Measurements from ENCODE around the gene HSCB. TPM values are rescaled to one million over a fixed set of nuclear protein-coding genes. Genes with fewer than 3 reads are reported as not detected.

HSCB gene, protein sequence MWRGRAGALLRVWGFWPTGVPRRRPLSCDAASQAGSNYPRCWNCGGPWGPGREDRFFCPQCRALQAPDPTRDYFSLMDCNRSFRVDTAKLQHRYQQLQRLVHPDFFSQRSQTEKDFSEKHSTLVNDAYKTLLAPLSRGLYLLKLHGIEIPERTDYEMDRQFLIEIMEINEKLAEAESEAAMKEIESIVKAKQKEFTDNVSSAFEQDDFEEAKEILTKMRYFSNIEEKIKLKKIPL
- total RNA-seq (2022; extraction: Qiagen RNA extraction; ENCODE audit: low read depth), result 10.5 to 15.5 TPM (median 12.2 TPM) in 5 replicates

DNA sequence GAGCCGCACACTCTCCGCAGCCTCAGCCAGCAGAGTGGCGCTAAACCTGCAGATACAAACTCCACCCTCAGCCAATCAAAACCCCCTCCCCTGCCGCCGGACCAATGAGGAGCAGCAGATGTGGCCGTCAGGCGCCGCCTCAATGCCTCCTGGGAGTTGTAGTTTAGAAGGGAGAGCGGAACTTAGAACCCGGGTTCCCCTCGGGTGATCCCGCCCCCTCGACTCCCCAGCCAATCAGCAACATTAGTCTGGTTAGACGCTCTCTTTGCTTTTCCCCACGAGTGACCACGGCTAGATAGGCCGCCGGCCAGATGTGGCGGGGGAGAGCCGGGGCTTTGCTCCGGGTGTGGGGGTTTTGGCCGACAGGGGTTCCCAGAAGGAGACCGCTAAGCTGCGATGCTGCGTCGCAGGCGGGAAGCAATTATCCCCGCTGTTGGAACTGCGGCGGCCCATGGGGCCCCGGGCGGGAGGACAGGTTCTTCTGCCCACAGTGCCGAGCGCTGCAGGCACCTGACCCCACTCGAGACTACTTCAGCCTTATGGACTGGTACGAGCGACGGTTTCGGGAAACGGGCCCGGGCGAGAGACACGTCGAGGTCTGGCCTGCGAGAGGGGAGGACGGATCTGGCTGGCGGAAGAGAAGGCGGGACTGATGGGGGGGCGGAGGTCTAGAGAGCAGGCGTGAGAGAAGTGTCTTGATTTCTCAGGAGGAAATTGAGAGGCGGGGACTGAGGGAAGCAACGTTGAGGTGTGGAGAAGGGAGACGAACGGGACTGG lies at the start of gene HSCB, which contains the start of gene CHEK2:
Gene HSCB, plus strand, starts transcription at position 255 of the 777 bp plus-strand sequence. Its CDS starts 57 bp downstream, at position 312.
Gene CHEK2, minus strand, starts transcription at position 36 of the 777 bp plus-strand sequence. CDS start 7,099 bp downstream, outside the sequence.

GRCh38 chr22:28772633-28773460 lies 31.0 kb downstream of the HSCB start, which contains the start of gene CCDC117:
CCDC117 (plus strand) TSS chr22:28772695; CDS start chr22:28772850, 155 bp downstream.

DNA sequence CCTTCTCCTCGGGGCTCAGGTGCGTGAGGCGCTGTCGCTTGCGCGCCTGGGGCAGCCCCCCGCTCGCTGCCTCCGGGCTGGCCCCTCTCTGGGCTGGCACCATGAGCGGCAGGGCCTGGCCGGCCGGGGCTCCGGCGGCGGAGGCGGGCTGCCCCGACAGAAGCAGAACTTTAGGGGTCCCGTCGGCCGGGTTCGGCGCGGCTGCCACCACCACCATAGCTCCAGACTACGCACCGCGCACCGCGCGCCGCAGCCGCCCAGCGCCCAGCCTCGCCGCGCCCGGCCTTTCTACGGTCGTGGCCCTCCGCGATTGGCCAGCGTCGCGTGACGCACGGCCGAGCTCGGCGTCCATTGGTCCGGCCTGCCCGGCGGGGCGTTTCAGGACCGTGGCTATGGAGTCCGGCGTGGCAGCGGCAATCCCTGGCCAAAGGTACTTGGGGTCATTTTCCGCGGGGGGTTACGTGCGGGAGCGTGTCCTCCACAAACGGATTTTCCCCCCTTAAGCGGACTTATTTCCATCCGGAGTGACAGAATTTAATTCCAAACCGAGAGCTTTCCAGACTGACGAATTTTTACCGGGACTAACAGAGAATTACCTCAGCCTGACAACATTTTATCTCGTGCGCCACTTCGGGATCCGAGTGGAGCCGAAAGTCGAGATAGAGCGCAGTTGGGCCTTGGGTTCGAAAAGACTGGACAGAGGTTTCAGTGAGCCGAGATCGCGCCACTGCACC lies 58.6 kb downstream of the HSCB start, which contains the start of gene XBP1:
Gene XBP1, minus strand, starts transcription at position 262 of the 734 bp plus-strand sequence.

Other genes starting within 250 kb of the HSCB start
- 1.8 to 3.2 TPM (median 2.8 TPM) in 5 replicates for gene TTC28, start 62.2 kb upstream of the HSCB start, total RNA-seq (2022; extraction: Qiagen RNA extraction; ENCODE audit: low read depth)
- 8.8 to 11.3 TPM (median 9.1 TPM) in 5 replicates for gene CHEK2, start 219 bp upstream of the HSCB start, total RNA-seq (2022; extraction: Qiagen RNA extraction; ENCODE audit: low read depth)
- gene CCDC117, start 30.7 kb downstream of the HSCB start, total RNA-seq (2022; extraction: Qiagen RNA extraction; ENCODE audit: low read depth), result 7.8 to 11.9 TPM (median 9.9 TPM) in 5 replicates
- 54.6 to 63.1 TPM (median 56.8 TPM) in 5 replicates for gene XBP1, start 58.5 kb downstream of the HSCB start, total RNA-seq (2022; extraction: Qiagen RNA extraction; ENCODE audit: low read depth)
- gene ZNRF3, start 141.5 kb downstream of the HSCB start, total RNA-seq (2022; extraction: Qiagen RNA extraction; ENCODE audit: low read depth), result 5.4 to 8.2 TPM (median 7.5 TPM) in 5 replicates

All from A549 treated with GW870086 at 1 μM for 4 hours (cell line).